Adipose tissue (tissue), 3 donors: Measurements from ENCODE around the gene EXOSC9. TPM values are rescaled to one million over a fixed set of nuclear protein-coding genes. Genes with fewer than 3 reads are reported as not detected.

Experiments
- H3K27ac ChIP-seq: one replicate; pipeline ENCODE4 v1.5.1; 2013; ENCODE audit warnings: low read depth, low read length
- WGBS, 3 donors: extraction: QIAGEN DNeasy Blood & Tissue Kit; methylation state at CpG; one replicate each; pipeline ENCODE4 v1.1.7; 2013; 5-methylcytosine and 5-hydroxymethylcytosine counted together
- polyA plus RNA-seq, 3 donors: library from polyadenylated mRNA; stranded (reverse); fragments of 200-250 nt; gene quantifications; one replicate each; pipeline ENCODE4 v1.2.3, GENCODE V29; 2013
- donor health status: healthy with polysubstance abuse.
- donor health status: Bipolar disorder and iron deficiency.
- donor health status: healthy.

EXOSC9 gene
- polyA plus RNA-seq, 3 donors: 10.8 to 16.1 (median 15.6) TPM

DNA sequence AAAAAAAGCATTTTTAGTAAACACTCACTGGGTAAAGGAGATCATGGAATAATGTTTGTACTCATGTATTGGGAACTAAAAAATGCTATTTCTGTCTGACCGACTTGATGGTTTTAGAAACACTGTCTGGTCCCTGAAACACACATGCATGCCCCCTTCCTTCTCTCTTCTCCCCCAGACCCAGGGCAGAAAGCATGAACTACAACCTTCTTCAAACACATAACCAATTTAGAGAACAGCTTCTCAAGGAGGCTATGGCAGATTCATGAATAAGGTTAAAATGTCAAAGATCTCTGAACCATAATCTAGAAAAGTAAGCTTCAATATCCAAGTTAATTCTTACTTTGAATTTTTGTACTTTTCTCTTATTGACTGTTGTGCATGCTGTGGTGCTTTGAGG lies 16.6 kb downstream of the EXOSC9 start:
- no peak overlapping the region for H3K27ac ChIP-seq
- WGBS, 3 donors: 86 to 90% (median 88%) methylated on average over 1 of the region's 1 CpG

DNA sequence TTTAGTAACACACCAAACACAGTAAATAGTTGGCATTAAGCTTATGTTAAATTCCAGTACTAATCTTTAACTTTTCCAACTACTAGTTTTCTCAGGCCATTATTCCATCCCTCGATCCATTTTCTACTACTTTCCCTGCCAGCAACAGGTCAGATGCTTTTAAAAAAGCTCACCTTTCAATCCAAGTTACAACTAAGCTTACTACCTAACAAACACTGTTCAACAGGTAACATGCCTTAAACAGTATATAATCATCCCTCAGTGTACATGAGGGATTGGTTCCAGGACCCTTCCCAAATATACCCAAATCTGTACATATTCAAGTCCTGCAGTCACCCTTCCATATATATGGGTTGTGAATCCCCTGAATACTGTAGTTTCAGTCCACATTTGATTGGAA lies 17.1 kb downstream of the EXOSC9 start:
- 36 to 66% (median 42%) methylated on average over 1 of the region's 1 CpG for WGBS, 3 donors

DNA sequence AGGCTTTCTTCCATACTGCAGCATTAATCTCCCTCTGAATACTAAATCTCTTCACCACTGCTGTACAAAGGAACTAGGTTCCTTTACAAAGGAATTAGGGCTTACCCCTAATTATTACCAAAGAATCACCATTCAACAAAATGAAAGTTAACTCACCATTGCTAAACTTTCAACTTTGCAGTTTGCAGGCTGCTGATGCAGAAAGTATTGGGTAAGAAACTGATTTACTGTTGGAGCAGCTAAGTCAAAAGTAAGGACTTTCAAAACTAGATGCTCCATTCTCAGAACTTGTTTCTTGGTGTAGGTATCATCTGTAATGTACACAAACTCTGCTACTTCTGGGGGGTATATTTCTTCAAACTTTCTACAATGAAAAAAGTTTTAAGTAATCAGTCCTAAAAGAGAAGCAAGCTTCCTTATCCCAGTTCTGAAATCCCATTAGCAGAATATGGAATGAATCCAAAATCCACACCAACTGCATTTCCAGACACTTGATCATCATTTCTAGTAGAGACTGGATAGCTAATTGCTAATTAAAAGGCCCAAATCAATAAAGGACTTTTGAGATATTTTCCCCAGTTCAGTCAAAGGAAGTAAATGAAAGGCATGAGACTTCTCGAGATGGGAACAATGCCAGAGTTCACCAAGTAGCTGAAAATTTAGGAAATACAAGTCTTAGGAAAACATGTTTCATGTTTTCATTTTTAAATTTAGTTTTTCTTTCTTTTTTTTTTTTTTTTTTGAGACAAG lies 18.3 kb downstream of the EXOSC9 start:
- H3K27ac ChIP-seq: no peak overlapping the region
- 44 to 76% (median 74%) methylated on average over 1 of the region's 1 CpG for WGBS, 3 donors

More for the DNA sequence above, 17.1 kb downstream of the EXOSC9 start:
- H3K27ac ChIP-seq: no peak overlapping the region

DNA sequence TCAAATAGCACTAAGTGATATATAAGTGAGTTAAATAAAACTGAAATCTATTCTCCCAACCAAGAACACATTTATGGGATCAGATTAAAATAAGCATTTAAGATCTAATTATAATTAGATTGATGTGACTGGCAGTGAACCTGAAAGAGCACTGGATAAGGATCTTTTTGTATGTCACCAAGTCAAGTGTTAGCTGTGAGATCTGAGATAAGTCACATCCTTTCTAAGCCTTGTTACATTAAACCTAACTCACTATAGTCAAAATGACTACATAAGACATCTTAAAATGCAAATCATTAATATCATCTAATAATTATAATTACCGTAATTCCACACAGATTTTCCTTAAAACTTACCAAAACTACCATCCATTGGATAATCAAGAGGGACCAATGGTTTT lies 20.9 kb downstream of the EXOSC9 start:
- 89 to 97% (median 90%) methylated on average over 1 of the region's 1 CpG for WGBS, 3 donors
- H3K27ac ChIP-seq: no peak overlapping the region

DNA sequence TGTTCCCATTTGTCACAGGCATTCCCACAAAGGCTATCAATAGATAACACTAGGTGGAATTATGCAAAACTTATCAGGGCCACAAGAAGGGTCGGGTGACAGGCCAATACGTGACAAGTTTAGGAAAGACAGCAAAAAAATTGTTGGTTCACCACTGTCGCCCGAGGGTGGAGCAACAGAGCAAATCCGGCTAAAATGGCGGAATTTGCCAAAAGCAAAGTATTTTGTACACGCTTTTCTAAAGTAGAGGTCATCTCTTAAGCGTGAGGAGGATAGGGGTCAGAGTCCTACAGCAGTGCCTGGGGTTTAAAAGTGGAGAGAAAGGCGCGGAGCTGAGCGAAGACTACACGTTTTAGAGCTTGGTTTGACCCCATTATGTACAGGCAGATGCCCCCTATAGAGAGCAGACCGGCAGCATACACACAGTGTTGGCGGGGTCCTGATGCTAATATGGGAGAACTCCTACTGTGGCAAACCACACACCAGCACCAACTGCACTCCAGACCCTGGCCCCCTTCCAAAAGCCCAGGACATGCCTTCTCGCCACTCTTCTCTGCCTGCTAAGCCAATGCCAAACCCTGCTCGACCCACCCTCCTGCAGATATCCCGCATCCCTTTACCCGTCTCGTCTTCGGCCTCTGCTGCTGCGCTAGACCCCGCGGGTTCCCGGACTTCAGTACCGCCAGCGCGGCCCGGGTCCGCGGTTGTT lies 21.8 kb downstream of the EXOSC9 start:
- no peak overlapping the region for H3K27ac ChIP-seq
- WGBS, 3 donors: 0 to 1% (median 1%) methylated on average over 30 of the region's 30 CpGs

DNA sequence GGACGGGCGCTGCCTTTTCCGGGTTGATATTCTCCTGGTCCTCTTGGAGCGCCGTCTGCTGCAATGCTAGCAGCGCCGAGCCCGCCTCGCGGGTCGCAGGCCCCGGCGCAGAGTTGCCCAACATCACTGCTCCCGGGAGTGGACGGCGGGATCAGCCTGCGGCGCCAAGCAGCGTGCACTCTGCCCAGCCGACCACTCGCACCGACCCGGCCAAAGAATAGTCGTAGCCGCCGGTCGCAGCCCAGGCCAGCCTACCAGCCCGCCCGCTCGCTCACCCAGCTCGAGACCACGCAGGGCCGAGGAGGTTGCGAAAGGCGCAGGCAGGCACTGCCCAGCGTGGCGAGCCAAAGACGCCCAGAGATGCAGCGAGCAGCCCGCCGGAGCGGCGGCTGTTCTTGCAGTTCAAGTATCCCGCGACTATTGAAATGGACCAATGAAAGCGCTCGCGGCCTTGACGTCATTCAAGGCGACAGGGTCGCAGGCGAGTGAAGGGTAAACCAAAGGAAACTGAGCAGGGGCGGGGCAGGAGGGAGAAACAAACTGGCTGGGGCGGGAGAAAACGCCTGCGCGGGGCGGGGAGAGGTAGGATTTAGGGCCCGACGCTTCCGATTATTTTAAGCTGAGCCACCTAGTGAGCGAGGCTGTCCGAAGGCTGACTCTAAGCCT lies 22.5 kb downstream of the EXOSC9 start, which contains the start of gene CCNA2:
TSS of gene CCNA2 (minus strand) at position 379 of the 666 bp plus-strand sequence. CDS start at position 124, 255 bp downstream.
- 0% methylated on average over 63 of the region's 63 CpGs for WGBS, 3 donors

DNA sequence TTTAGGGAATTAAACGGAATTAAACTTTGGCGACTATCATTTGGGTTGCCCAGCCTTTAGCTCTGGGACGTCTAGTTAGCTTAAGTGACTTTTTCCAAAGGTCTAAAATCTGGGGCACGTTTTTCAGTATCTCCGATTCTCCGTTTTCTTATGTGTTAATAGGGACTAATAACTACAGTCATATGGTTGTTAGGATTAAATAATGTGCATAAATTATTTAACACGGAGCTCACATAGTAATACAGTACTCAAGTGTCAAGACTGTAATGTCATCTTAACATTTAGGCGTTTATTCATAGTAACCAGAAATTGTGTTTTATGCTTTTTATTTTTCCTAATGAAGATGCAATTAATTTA lies 23.0 kb downstream of the EXOSC9 start:
- H3K27ac ChIP-seq: no peak overlapping the region
- 4 to 7% (median 4%) methylated on average over 8 of the region's 8 CpGs for WGBS, 3 donors

More for the DNA sequence above, 22.5 kb downstream of the EXOSC9 start, which contains the start of gene CCNA2:
- no peak within 1 kb of the TSS for H3K27ac ChIP-seq

DNA sequence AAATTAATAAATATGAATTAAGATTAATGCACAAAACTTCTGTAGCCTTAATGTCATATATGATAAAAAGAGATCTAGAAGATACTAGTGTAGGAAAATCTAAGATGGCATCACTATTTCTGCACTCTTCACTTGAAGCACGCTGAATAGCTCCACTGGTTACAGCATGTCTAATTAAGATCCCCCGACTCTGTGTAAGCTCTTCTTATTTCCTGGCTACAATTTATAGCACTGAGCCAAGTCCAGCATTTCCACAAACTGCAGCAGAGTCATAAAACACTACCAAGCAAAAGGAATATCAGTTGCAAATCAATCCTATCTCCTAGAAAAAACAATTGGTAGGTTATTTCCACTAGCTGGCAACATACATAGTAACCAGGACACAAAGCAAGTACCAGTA lies 23.8 kb downstream of the EXOSC9 start:
- 40 to 60% (median 49%) methylated on average over 2 of the region's 2 CpGs for WGBS, 3 donors
- no peak overlapping the region for H3K27ac ChIP-seq

DNA sequence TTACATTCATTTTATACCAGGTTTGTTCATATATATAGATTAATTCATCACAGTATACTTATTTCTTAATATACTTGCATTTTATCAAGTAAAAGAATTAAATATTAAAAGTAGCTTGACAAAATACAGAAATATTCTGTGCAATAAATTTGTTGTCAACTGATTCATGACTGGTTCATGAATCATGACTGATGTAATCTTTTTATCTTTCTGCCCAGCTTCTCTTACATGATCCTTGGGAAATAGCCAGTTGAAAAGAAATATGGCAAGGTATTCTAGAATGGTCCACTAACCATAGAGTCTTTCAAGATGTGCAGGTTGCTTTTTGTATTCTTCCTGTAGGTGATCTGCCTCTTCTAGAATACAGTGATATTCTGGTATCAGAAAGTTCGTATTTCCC lies 26.7 kb downstream of the EXOSC9 start:
- H3K27ac ChIP-seq: no peak overlapping the region
- 90 to 97% (median 91%) methylated on average over 1 of the region's 1 CpG for WGBS, 3 donors

DNA sequence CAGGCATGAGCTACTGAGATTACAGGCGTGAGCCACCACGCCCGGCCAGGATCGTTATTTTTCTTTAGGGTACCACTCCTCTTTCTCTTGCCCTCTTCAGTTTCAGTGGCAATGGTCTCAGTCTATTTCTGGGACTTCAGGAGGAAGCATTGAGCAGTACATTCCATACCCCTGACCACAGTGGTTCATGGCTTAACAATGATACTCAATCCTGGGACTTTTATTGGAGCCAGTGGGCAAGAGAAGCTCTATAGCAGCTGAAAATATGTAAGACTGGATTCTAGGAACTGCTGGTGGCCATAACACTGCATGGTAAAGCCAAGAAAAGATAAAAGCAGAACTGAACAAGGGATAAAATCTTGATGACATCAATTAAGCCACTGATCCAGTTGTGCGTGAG lies 28.4 kb downstream of the EXOSC9 start:
- 88 to 98% (median 94%) methylated on average over 5 of the region's 5 CpGs for WGBS, 3 donors
- no peak overlapping the region for H3K27ac ChIP-seq

DNA sequence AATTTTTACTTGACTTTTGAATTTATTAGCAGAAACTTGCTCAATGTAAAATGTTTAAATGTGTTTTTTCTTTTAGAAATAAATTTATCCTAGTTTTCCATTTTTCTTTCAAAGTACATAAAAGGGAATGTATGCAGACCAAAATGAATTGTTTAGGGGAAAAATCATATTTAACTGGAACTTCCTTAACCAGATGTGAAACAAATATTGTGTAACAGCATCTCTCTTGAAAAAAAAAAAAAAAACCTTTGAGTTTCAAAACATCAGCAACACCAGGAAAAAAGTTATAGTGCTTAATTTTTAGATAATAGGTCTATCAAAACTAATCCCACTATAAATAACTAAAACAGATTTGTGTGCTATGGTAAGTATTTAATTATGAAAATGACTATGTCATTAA lies 37.0 kb downstream of the EXOSC9 start:
- H3K27ac ChIP-seq: no peak overlapping the region

DNA sequence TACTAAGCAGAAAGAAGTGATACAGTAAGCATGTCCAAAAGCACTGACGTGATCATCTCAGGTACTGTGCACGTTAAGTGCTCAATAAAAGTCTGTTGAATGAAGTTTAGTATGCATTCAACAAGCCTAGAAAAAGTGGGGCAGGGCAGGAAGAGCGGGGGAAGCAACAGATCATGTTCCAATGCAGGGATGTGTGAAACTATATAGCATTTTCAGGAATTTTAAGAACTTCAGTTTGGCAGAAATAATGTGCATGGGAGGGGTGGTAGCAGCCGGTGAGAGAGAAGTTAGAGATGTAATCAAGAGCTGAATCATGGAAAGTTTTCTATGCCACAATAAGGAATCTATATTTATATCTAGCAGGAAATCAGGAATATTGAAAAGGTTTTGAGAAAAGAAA lies 41.7 kb downstream of the EXOSC9 start:
- 91 to 92% (median 91%) methylated on average over 4 of the region's 4 CpGs for WGBS, 3 donors
- no peak overlapping the region for H3K27ac ChIP-seq

DNA sequence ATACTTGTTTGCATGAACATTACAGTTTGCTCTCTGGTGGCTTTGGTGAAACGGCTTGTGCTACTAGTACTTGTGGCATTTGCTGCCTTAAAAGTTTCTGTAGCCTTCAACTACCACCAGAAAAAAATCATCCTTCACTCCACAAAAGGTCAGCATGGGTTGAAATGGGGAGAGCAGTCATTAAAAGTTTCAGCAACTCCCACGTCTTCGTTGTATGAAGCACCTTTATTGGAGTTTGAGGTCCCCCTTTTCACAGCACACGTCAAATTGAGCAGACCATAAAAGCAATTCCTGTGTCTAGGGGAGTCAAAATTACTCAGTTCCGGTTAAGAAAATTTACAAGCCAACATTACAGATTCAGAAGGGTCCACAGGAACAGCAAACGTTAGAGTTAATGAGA lies 45.5 kb downstream of the EXOSC9 start:
- 78 to 88% (median 86%) methylated on average over 6 of the region's 6 CpGs for WGBS, 3 donors
- H3K27ac ChIP-seq: no peak overlapping the region

DNA sequence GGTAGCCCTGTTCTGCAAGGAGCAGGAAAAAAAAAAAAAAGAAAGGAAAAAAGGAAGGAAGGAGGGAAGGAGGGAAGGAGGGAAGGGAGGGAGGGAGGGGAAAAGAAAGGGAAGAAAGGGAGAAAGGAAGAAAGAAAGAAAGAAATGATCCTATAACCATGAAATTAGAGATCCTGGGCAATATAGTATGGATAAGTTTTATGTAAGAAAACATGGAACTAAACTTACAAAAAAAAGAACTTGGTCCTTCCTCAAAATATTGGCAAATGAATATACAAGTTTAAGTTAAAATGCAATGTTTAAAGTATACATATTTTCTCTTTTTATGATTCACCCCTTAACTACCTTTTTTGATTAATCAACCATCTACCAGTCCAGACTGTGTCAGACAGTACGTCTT lies 50.2 kb downstream of the EXOSC9 start:
- WGBS, 3 donors: 88 to 97% (median 94%) methylated on average over 1 of the region's 1 CpG
- no peak overlapping the region for H3K27ac ChIP-seq

DNA sequence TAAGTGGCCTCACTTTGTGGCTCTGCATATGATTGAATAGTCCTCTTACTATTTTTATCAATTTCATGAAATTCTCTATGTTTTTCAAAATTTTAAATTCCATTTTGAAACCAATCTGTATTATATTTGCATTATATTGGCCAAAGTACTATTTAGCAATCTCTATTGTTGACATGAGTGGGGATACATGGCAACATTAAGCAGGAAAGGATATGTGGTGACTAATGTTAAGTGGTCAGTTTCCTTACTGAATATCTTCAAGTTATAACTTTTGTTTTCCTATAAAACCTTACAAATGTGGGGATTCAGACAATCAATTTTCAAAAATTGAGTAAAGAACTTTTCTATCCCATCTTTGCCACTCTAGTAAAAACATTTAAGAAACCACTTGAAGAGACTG lies 59.0 kb downstream of the EXOSC9 start:
- H3K27ac ChIP-seq: no peak overlapping the region

DNA sequence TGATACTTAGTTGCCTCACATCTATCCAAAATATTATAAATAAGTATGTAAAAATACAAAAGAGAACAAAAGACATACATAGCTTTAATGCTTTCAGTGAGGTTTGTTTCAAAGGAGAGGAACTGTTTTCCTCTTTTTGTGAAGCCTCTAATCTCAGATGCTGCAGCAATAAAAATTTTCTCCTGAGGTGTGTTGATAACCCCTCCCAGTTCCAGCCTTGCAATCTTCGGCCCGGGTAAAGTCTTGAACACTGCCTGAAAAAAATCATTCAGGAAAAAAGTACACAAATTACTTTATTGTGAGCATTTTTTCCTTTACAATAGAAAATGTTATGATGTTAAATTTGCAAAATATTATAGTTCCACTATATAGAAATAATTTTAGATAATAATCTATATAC lies 60.3 kb downstream of the EXOSC9 start:
- WGBS, 3 donors: 92 to 94% (median 94%) methylated on average over 2 of the region's 2 CpGs
- no peak overlapping the region for H3K27ac ChIP-seq

DNA sequence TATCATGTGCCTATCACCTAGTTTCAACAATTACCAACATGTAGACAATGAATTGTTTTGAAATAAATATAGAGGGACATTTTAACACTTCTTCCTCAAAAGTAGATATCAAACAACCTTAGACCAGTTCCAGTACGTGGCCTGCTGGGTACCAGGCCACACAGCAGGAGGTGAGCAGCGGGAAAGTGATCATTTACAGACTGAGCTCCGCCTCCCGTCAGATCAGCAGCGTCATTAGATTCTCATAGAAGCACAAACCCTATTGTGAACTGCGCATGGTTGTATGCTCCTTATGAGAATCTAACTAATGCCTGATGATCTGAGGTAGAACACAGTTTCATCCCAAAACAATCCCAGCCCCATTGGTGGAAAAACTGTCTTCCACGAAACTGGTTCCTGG lies 62.7 kb downstream of the EXOSC9 start:
- H3K27ac ChIP-seq: no peak overlapping the region
- WGBS, 3 donors: 84 to 91% (median 88%) methylated on average over 7 of the region's 7 CpGs
